HCT116 (cell line): ENCODE results near the gene ABCB1. TPM values are rescaled to one million over a fixed set of nuclear protein-coding genes. Genes with fewer than 3 reads are reported as not detected.

Experiments
- total RNA-seq: library from RNA; stranded (reverse); gene quantifications from one replicate; pipeline ENCODE4 v1.2.1, GENCODE V29; 2021; ENCODE audit not compliant: unreplicated experiment

The ABCB1 gene
- total RNA-seq, 1 experiment from 2014 or later: 1.8 TPM

Other genes with a start within 250 kb of the ABCB1 start
- not detected for gene ABCB4, start 125.2 kb downstream of the ABCB1 start, total RNA-seq
- 4.4 TPM for gene RUNDC3B, start 27.5 kb upstream of the ABCB1 start, total RNA-seq